CD4-positive, alpha-beta T cell treated with Interferon gamma for 1 hour (primary cell): Measurements from ENCODE around the gene RAB25.
"Not testable (repeated sequence)": the region's sequence is repeated elsewhere in the genome, so short reads cannot be mapped to it uniquely, and the experiment has no call there.

Experiments used
- DNase-seq: peaks from one replicate; pipeline ENCODE4 v3.0.0-alpha.2; 2020

RAB25 gene

DNA sequence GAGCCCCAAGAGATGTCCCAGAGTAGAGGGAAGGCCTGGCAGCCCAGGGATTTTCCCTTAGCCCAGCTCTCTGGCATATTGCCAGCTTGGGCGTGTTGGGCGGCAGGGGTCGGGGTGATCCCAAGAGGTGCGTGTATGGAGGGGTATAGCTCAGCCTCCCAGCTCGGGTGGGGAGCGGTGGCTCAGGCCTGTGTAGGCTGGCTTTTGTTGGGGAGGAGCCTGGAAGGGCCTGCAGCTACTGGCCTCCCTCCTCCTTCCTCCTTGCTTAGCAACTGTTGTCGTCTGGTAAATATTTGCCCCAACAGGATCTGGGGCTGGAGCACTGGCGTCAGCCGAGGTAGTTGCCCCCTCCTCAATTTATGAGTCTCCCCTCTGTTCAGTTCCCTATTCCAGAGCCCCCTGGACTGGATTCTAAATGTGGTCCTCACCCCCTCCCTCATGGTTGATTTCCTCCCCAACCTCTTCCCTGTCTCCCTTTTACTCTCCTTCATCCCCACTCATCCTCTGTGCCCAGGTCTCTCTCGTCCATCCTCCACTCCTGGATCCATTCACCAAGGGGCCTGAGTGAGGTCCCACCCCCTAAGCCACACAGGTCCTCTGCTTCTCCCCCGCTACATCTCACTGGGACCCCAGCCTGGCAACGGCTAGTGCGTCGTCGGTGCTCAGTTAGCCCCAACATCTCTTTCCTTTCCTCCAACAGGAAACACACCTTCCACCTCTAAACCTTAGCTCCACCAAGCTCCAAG lies 43.3 kb downstream of the RAB25 start:
- DNase-seq = peak; percentile 87

DNA sequence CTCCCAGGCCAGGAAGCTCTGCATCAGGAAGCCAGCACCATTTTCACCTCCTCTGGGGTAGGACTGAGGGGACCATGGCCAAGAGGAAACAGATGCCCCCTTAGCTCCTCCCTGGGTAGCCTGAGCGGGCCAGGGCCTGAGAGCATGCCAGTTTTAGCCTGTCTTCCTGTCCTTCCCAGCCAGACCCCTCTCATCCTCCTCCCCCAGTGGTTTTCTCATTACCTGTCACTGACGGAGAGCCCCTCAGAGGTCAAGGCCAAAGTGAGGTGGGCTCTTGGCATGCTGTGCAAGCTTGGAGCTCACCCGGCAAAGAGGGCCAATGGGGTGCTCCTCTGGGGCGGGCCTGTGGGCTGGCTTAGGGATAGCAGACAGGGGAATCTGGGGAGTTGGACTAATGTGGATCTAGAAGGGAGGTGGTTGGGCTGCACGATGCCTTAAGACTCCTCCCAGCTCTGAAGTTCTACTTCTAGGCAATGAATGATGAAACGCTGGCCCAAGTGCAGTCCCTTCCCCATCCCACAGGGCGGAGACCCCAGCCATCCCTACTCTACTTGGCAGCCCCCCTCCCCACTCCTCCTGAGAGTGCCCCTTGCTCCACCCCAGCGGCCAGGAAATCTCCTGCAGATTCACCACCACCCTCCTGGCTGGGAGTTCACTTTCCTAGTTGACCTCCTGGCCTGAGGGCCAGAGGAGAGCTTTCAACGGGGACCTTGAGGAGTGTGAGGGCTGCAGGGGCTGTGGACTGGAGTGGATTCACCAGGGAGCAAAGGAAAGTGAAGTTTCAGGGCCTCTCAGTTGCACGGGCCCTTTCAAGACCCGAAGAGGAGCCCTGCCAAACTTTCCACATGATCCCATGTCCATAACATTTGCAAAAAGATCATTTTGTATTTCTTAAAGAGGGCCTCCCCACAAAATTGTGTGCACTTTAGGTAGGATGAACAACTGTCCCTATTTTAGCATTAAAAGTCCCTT lies 44.2 kb downstream of the RAB25 start:
- DNase-seq = no peak

DNA sequence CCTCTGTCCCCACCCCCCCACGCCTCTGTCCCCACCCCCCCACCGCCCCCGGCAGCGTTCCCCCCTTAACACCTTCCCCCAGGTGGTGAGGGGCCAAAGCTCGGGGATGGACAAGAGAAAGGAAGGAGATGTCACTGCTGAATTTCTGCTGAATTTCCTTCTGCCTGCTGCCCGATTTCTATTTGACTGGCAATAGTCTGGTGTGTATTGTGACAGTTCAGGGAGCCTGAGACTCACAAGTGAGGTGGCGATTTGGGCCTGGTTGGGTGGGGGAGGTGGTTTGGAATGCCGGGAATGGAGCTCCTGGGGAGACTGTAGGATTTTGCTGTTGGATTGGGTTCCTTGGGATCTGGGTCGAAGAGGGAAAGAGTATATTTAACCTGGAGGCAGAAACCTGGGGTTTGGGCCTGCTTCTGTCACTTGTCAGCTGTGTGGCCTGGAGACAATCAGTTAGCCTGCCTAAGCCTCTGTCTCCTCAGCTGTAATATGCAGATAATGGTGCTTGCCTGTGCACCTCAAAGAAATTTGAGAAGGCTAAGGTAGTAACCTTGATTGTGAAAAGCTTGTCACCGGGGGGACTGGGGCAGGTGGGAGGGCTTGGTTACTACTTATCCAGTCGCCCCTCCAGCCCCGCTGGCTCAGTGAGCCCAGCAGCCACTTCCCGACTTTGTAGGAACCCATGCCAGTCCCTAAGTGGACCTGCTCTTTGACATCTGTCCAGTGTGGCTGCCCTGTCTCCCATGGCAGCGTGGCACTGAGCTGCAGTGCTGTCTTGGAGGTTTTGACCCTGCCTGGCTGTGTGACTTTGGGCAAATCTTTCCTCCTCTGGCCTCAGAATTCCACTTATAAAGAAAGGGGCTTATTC lies 45.9 kb downstream of the RAB25 start:
- no peak for DNase-seq

DNA sequence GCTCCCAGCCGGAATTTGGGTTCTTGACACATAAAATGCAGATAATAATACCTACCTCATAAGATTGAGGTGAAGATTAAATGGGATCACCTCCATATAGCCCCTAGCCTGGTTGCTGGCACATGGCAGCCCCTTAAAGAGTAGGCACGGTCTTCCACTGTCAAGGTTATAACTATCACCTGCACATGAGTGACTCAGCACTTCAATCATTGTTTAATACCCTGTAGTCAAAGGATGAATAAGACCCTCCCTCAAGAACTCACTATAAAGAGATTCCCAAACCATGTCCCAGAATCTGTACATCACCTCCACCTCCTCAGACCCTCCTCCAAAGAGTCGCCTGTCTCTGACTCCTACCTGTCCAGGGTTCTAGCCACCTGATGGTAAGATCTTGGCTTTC lies 47.1 kb downstream of the RAB25 start:
- DNase-seq = no peak

DNA sequence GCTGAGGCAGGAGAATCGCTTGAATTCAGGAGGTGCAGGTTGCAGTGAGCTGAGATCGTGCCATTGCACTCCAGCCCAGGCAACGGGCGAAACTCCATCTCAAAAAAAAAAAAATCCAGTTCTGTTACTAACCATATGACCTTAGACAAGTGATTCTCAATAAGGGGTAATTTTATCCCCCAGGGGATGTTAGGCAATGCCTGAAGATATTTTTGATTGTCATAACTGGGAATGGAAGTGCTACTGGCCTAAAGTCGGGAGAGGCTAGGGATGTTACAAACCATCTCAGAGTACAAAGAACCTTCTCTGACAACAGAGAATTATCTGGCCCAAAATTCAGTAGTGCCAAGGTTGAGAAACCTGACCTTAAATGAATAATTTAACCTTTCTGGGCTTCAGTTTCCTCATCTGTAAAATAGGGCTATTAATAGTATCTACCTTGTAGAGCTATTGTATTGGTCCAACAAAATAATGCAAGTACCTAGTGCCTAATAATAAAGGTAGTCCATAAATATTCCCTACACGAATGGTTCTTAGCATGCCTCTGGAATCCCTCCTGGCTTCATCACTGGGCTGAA lies 47.8 kb downstream of the RAB25 start:
- no peak for DNase-seq

DNA sequence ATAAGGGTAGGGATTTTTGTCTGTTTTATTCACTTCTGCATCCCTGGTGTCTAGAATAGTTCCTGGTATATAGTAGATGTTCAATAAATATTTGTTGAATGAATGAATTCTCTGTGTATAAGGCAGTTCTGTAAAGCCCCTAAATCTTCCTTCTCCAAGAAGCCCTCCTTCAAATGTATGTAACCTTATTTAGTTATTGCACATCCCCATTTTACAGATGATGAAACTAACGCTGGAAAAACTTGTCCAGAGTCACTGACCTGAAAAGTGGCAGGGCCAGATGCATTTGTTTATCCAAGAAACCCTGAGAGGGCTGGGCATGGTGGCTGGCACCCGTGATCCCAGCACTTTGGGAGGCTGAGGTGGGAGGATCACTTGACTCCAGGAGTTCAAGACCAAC lies 49.3 kb downstream of the RAB25 start:
- DNase-seq = no peak

DNA sequence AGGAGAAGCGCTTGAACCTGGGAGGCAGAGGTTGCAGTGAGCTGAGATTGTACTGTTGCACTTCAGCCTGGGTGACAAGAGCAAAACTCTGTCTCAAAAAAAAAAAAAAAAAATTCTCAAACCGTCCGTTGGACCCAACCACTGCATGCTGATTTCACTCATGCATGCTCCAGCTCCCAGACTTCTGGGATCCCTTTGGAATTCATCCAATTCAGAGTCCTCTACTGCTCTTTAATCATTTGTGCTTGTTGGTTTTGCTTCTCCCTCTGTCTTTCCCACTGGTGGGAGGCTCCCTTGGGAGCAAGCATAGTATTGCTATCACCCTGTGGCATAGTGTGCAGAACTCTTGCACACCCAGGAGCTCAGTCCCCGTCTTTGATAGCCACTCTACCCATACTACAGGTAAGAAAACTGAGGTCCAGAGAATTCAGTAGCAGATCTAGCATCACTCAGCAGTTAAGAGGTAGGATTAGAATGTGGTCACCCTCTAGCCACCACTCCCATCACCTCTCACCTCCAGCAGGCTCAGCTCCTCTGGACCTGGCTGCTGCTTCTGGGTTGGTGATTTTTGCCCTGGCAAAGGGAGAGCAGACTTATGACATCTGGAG lies 50.5 kb downstream of the RAB25 start:
- no peak for DNase-seq

DNA sequence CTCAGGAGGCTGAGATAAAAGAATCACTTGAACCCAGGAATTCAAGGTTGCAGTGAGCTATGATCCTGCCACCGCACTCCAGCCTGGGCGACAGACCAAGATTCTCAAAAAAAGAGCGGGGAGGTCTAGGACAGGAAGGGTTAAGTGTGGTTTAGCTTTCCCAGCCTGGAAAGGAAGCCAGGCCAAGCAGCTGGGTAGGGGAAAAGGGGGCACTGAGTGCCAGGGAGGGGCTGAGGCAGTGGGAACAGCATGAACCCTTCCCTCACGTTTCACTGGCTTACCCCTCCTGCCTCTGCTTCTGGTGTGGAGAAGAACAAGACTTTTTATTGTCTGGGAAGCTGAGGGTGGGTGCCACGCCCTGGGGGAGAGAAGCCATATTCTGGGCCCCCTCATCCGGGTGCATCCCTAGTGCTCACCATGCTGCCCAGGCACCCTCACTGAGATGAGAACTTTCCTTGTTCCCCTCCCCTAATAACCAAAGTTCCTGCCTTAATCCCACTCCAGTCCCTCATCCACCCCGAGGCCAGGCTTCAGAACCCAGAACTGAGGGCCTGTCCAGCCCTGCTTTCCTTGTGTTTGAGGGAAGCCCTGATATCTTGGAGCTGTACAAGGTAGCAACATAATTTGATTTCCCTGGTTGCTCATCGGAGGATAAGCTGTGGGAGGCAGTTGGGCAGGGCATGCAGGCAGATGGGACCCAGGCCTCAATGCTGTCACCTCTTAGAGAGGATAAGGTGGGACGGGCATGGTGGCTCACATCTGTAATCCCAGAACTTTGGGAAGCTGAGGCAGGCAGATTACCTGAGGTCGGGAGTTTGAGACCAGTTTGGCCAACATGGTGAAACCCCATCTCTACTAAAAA lies 51.5 kb downstream of the RAB25 start:
- DNase-seq = no peak

DNA sequence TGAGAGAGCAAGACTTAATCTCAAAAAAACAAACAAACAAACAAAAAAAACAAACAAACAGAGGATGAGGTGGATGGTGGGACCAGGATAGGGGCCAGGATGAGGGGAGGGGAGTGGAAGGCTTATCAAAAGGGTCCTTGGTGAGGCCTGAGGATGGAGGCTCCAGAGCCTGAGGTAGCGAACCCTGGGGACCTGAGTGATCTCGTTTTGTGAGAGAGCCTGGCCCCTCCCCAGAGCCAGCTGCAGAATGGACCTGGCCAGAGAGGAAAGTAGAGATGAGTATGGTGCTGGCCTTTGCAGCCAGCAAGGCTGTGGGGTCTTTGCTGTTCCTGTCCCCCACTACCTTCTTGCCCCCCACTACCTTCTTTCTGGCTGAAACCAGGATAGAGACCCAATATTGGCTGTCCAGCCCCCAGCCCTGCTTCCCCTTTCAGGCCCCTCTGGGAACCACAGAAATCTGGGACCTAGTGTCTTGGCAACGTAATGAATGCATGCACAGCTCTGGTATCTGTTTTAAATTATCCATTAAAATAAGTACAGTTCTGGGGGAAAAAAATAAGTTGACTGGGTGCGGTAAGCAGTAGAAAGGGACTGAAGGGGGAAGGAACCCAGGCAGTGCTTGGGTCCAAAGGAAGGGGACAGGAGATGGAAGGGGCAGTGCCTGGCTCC lies 52.5 kb downstream of the RAB25 start:
- DNase-seq = no peak

DNA sequence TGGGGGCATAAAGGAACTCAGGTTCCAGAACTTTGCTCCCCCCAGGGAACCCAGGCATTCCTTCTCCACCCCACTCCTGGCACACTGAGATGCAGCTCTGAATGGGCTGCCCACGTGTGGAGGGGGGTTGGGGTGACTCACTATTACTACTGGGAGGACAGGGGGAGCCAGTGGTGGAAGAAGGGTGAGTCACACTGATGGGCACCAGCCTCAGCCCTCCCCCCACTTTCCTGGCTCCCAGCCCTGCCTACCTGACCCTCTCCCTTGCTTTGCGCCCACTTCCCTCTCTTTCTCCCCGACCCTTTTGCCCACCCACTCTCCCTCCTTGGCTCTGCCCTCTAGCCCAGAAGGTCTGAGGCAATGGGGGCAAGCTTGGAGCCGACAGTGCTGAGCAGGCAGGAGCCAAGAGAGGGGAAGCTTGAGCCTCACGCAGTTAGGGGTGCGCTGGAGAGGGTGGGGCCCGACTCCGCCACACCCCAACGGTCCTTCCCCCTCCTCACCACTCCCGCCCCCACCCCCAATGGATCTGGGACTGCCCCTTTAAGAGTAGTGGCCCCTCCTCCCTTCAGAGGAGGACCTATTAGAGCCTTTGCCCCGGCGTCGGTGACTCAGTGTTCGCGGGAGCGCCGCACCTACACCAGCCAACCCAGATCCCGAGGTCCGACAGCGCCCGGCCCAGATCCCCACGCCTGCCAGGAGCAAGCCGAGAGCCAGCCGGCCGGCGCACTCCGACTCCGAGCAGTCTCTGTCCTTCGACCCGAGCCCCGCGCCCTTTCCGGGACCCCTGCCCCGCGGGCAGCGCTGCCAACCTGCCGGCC lies 53.4 kb downstream of the RAB25 start, which contains the start of gene LMNA:
Gene LMNA, plus strand, starts transcription at position 611 of the 818 bp plus-strand sequence. CDS start 208 bp downstream, outside the sequence.
- DNase-seq = peak; percentile 82

DNA sequence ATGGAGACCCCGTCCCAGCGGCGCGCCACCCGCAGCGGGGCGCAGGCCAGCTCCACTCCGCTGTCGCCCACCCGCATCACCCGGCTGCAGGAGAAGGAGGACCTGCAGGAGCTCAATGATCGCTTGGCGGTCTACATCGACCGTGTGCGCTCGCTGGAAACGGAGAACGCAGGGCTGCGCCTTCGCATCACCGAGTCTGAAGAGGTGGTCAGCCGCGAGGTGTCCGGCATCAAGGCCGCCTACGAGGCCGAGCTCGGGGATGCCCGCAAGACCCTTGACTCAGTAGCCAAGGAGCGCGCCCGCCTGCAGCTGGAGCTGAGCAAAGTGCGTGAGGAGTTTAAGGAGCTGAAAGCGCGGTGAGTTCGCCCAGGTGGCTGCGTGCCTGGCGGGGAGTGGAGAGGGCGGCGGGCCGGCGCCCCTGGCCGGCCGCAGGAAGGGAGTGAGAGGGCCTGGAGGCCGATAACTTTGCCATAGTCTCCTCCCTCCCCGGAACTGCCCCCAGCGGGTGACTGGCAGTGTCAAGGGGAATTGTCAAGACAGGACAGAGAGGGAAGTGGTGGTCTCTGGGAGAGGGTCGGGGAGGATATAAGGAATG lies 54.1 kb downstream of the RAB25 start:
- no peak for DNase-seq

DNA sequence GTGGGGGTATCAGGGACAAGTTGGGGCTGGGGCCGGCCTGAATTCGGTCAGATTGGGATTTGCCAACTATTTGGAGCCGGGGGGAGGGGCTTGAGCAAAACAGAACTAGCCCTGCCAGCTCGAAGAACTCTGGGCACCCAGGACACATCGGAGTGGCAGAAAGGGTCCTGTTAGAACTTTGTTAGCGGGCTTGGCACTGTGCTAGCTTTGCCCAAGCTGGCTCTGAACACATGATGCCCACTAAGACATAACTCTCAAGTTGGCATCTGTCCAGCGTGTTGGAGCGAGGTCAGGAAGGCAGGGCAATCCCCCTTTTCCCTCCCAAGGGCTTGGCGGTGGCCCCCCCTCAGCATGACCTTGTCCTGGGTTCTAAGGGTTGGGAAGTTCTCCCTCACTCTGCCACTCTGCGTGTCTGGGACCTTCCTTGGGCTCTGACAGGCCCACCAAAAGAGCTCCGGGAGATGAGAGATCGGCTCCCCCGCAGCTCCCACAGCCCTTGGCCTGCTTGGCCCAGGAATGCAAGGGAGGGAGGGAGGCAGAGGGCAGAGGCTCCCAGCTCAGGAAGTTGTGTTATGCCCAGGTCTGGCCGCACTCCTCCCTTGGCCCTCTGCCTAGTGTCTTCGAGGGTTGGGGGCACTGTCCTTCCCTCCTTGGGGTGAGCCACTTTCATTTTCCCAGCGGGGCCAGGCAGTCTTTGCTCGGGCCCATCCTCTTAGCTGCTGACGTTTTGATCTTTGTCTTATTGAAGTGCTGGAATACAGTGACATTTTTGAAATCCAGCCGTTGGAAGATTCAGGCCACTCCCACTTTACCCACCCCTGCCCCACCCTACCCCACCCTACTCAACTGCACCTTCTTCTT lies 54.8 kb downstream of the RAB25 start:
- DNase-seq = no peak

DNA sequence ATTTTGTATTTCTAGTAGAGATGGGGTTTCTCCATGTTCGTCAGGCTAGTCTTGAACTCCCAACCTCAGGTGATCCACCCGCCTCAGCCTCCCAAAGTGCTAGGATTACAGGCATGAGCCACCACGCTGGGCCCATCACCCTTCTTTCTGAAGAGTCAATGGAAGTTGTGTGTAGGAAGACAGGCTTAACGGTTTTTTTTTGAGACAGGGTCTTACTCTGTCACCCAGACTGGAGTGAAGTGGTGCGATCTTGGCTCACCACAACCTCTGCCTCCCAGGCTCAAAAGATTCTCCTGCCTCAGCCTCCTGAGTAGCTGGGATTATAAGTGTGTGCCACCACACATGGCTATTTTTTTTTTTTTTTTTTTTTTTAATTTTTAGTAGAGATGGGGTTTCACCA lies 55.8 kb downstream of the RAB25 start:
- not testable (repeated sequence) for DNase-seq

DNA sequence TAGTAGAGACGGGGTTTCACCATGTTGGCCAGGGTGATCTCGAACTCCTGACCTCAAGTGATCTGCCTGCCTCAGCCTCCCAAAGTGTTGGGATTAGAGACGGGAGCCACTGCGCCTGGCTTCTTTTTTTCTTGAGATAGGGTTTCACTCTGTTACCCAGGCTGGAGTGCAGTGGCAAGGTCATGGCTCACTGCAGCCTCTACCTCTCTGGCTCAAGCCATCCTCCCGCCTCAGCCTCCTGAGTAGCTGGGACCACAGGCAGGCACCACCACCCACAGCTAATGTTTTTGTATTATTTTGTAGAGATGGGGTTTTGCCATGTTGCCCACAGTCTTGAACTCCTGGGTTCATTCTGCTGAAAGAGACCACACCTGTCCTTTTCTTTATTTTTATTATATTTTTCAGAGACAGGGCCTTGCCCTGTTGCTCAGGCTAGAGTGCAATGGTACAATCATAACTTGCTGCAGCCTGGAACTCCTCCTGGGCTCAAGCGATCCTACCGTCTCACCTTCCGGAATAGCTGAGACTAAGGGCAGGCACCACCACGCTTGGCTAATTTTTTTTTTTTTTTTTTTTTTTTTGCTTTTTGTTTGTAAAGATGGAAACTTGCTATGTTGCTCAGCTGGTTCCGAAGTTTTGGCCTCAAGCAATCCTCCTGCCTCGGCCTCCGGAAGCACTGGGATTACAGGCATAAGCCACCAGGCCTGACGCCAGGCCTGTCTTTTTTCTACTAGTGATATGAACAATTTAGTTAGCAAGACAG lies 56.6 kb downstream of the RAB25 start:
- no peak for DNase-seq

DNA sequence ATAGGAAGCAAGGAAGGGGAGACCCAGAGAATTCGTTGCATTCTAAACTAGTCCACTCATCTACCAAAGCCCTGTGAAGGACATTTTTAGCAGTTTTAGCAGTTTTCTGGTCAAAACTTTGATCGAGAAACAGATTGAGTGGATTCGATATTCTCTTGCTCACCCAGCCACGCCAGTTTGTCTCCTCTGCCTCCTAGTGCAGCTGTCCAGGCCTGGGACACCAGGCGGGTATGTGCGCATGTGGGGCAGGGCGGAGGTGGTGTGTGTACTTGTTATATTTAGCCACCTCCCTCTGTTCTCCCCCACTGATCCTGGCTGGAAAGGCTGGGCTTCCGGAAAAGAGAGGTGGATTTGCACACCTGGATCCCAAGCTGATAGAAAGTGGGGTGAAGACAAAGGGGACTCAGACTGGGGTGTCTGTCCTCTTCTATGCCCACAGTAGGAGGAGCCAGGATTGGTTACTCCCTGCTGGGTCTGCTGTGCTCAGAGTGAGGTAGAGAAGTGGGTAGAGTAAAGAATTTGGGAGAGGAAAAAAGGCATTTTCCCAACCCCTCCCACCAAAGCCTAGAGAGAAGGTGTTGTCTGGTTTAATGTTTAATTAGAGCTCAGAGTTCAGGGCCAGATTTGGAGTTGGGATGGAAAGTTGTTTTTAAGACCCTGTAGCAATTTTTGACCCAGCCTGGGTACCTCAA lies 57.4 kb downstream of the RAB25 start:
- DNase-seq = no peak

DNA sequence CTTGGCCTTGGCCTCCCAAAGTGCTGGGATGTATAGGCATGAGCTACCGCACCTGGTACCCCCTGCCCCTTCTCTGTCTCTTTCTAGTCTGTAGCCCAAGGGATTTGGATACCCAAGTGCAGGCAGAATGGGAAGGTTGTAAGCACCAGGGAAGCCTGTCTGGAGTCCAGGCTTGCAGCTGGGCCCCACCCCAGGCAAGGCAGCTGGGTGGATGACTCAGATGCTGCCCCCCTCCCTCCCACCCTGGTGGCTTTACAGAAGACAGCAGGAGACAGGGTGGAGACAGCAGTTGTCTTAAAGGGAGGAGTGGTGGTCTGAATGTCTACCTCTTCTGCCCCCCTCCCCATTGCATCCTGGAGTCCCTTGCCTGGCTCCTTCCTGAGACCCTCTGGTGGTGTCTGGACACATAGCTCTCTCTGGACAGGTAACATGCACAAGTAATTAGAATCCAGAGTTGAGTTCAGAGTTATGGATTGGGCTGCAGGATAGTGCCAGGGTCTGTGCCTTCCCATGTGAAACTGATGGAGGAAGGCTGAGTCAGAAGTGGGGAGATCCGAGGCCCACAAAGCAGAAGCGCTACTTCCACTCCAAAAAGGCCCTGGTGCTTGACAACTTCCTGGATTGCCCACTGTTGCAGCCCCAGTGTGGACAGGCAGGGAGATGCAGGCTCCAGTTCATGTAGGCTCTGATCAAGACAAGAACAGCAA lies 58.7 kb downstream of the RAB25 start:
- peak; percentile 69 for DNase-seq
